Kidney (tissue), 14 donors: ENCODE data around the gene INPP5K. TPM values are rescaled to one million over a fixed set of nuclear protein-coding genes. Genes with fewer than 3 reads are reported as not detected.
"Not testable (repeated sequence)": the region's sequence is repeated elsewhere in the genome, so short reads cannot be mapped to it uniquely, and the experiment has no call there.

Experiments used
- DNase-seq, 5 donors: peaks; one replicate each; pipeline ENCODE4 v3.0.0-alpha.2; 2013 to 2020
- FAIRE-seq: peaks from 2 replicates; lab custom pipeline; 2012; peaks lifted over from hg19 to GRCh38; lab: Jason Lieb, UNC
- H3K27ac ChIP-seq, 2 donors: one replicate each; pipeline ENCODE4 v1.7.0; 2013; ENCODE audit warnings: low read depth in 2 of 2, low read length in 2 of 2, inconsistent platforms in 1 of 2
- H3K27me3 ChIP-seq: one replicate; pipeline ENCODE4 v1.7.1; 2013; ENCODE audit warnings: low read length, inconsistent platforms; ENCODE audit not compliant: control insufficient read depth, insufficient read depth
- H3K36me3 ChIP-seq, 3 donors: one replicate each; pipeline versions ENCODE4 v1.7.0 to v1.7.1; 2013; ENCODE audit warnings: low read length in 3 of 3, control low read depth in 1 of 3, inconsistent platforms in 1 of 3; ENCODE audit not compliant: insufficient read depth in 3 of 3, control insufficient read depth in 2 of 3
- H3K4me1 ChIP-seq, 3 donors: one replicate each; pipeline versions ENCODE4 v1.7.0 to v1.7.1; 2013; ENCODE audit warnings: low read length in 3 of 3, inconsistent platforms in 1 of 3, low read depth in 1 of 3; ENCODE audit not compliant: control insufficient read depth in 2 of 3, insufficient read depth in 2 of 3
- H3K4me3 ChIP-seq, 3 donors: one replicate each; pipeline versions ENCODE4 v1.7.0 to v1.8.1; 2013; ENCODE audit warnings: low read length in 3 of 3, control low read depth in 1 of 3, inconsistent platforms in 1 of 3
- H3K9ac ChIP-seq, 3 donors: one replicate each; pipeline versions ENCODE4 v1.7.0 to v1.7.1; 2013; ENCODE audit warnings: low read length in 3 of 3, control low read depth in 1 of 3, inconsistent platforms in 1 of 3
- H3K9me3 ChIP-seq, 3 donors: one replicate each; pipeline versions ENCODE4 v1.7.0 to v1.7.1; 2013; ENCODE audit warnings: low read length in 3 of 3, control low read depth in 1 of 3, inconsistent platforms in 1 of 3; ENCODE audit not compliant: control insufficient read depth in 2 of 3, insufficient read depth in 1 of 3
- CTCF ChIP-seq: IDR thresholded peaks from 3 replicates; pipeline ENCODE4 v1.5.1; 2012; ENCODE audit warnings: mild to moderate bottlenecking, moderate library complexity, borderline replicate concordance; ENCODE audit not compliant: insufficient read depth; ENCODE audit errors: extremely low read depth
- intact Hi-C: fragments of 100-400 bp; cut with DNase I; formaldehyde crosslinking; loops from one replicate; pipeline ENCODE4 v1.11.1; 2022
- polyA plus RNA-seq: library from polyadenylated mRNA; stranded (reverse); fragments of 350-450 nt; fragmentation: Illumina TruSeq; extraction: RNeasy Lipid Tissue Mini Kit (QIAGEN cat#74804); gene quantifications from one replicate; pipeline ENCODE4 v1.2.3, GENCODE V29; 2014; ENCODE audit warnings: low read depth, low replicate concordance; ENCODE audit not compliant: insufficient read depth
- total RNA-seq: library from RNA; stranded (reverse); fragmentation: NEBNext Ultra II Directional; extraction: Animal tissue kit (Norgen Biotek cat#: 25700); gene quantifications from one replicate; pipeline ENCODE4 v1.2.1, GENCODE V29; 2021
- donor health status: control.
- donor health status: control.
- donor health status: control.
- donor health status: control.
- donor health status: control.
- donor health status: DM: yes; HTN: yes; CAD: no.
- donor health status: Normal renal cell carcinoma (clear cell type).

Gene INPP5K
- total and polyA plus RNA-seq, 2 donors from 2014 or later, result 36.1 to 46.2 TPM

- H3K9me3 ChIP-seq, result no peaks in the 10 kb centered on the region
- H3K4me1 ChIP-seq, result no peaks in the 10 kb centered on the region
- H3K9ac ChIP-seq, result no peak overlapping the region
- DNase-seq (no peak), FAIRE-seq (no peak)
- no peak for TF ChIP-seq CTCF
- H3K36me3 ChIP-seq, result peaks cover 3 to 44% (median 19%) of the 10 kb centered on the region in 3 donors
- H3K27ac ChIP-seq, result no peak overlapping the region
- H3K4me3 ChIP-seq, result no peak overlapping the region
- H3K27me3 ChIP-seq, result no peaks in the 10 kb centered on the region
- intact Hi-C loops, result no loop called here
Observed at GRCh38 chr17:1529863-1530262, 13.5 kb upstream of the INPP5K start.

- DNase-seq, intact Hi-C loops, H3K4me1 ChIP-seq, H3K9me3 ChIP-seq, FAIRE-seq, H3K4me3 ChIP-seq, H3K27ac ChIP-seq, H3K9ac ChIP-seq, H3K27me3 ChIP-seq: not testable (repeated sequence)
- peaks cover 0 to 29% (median 0%) of the 10 kb centered on the region in 3 donors for H3K36me3 ChIP-seq
Observed at GRCh38 chr17:1526876-1527275, 10.5 kb upstream of the INPP5K start.

- Histone ChIP-seq H3K9ac (no peak overlapping the region), H3K4me3 (no peak overlapping the region), H3K4me1 (no peaks in the 10 kb centered on the region), H3K27me3 (no peaks in the 10 kb centered on the region), H3K36me3 (peaks cover 0 to 19% (median 9%) of the 10 kb centered on the region in 3 donors), H3K9me3 (no peaks in the 10 kb centered on the region), H3K27ac (no peak overlapping the region)
- FAIRE-seq (no peak), DNase-seq (no peak)
- intact Hi-C loops, result no loop called here
- no peak for TF ChIP-seq CTCF
Observed at GRCh38 chr17:1522626-1523025, 6.2 kb upstream of the INPP5K start.

GRCh38 chr17:1521086-1521640, 4.8 kb upstream of the INPP5K start:
- Histone ChIP-seq H3K4me1 (no peaks in the 10 kb centered on the region), H3K9ac (no peak overlapping the region), H3K9me3 (no peaks in the 10 kb centered on the region), H3K4me3 (no peak overlapping the region), H3K36me3 (peaks cover 0 to 19% (median 9%) of the 10 kb centered on the region in 3 donors), H3K27ac (no peak overlapping the region), H3K27me3 (no peaks in the 10 kb centered on the region)
- FAIRE-seq (no peak), DNase-seq (peak in 1 of 5 donors; percentile 34)
- intact Hi-C loops, result no loop called here
- TF ChIP-seq CTCF, result no peak
